ENCODE data around the gene TMEM17.
"Not testable (repeated sequence)": the region's sequence is repeated elsewhere in the genome, so short reads cannot be mapped to it uniquely, and the experiment has no call there.

Gene TMEM17

GRCh38 chr2:62505750-62506420 is at the start of gene TMEM17:
TMEM17 (minus strand) TSS chr2:62506195; CDS start chr2:62506129, 66 bp downstream.
- no peak for DNase-seq (ENCODE audit: low read depth)

- no peak for DNase-seq (ENCODE audit: low read depth)
Observed at GRCh38 chr2:62554440-62554839, 48.4 kb upstream of the TMEM17 start.

GRCh38 chr2:62550461-62550860 is 44.5 kb upstream of the TMEM17 start:
- DNase-seq (ENCODE audit: low read depth), result no peak

GRCh38 chr2:62547854-62548253 is 41.9 kb upstream of the TMEM17 start:
- DNase-seq (ENCODE audit: low read depth), result no peak

- no peak for DNase-seq (ENCODE audit: low read depth)
Observed at GRCh38 chr2:62545261-62545660, 39.3 kb upstream of the TMEM17 start.

GRCh38 chr2:62540408-62541168 is 34.6 kb upstream of the TMEM17 start:
- no peak for DNase-seq (ENCODE audit: low read depth)

GRCh38 chr2:62539606-62540407 is 33.8 kb upstream of the TMEM17 start:
- no peak for DNase-seq (ENCODE audit: low read depth)

GRCh38 chr2:62538756-62539155 is 32.8 kb upstream of the TMEM17 start:
- DNase-seq (ENCODE audit: low read depth), result no peak

- no peak for DNase-seq (ENCODE audit: low read depth)
Observed at GRCh38 chr2:62537814-62538213, 31.8 kb upstream of the TMEM17 start.

- no peak for DNase-seq (ENCODE audit: low read depth)
Observed at GRCh38 chr2:62536873-62537547, 31.0 kb upstream of the TMEM17 start.

GRCh38 chr2:62535521-62535920 is 29.5 kb upstream of the TMEM17 start:
- not testable (repeated sequence) for DNase-seq (ENCODE audit: low read depth)

GRCh38 chr2:62531594-62531993 is 25.6 kb upstream of the TMEM17 start:
- DNase-seq (ENCODE audit: low read depth), result no peak

GRCh38 chr2:62529758-62530157 is 23.8 kb upstream of the TMEM17 start:
- no peak for DNase-seq (ENCODE audit: low read depth)

- DNase-seq (ENCODE audit: low read depth), result no peak
Observed at GRCh38 chr2:62527478-62528210, 21.6 kb upstream of the TMEM17 start.

GRCh38 chr2:62526531-62527381 is 20.8 kb upstream of the TMEM17 start:
- DNase-seq (ENCODE audit: low read depth), result no peak

- DNase-seq (ENCODE audit: low read depth), result no peak
Observed at GRCh38 chr2:62525549-62526269, 19.7 kb upstream of the TMEM17 start.

- no peak for DNase-seq (ENCODE audit: low read depth)
Observed at GRCh38 chr2:62524293-62524941, 18.4 kb upstream of the TMEM17 start.

GRCh38 chr2:62521061-62521460 is 15.1 kb upstream of the TMEM17 start:
- not testable (repeated sequence) for DNase-seq (ENCODE audit: low read depth)

- no peak for DNase-seq (ENCODE audit: low read depth)
Observed at GRCh38 chr2:62512384-62512783, 6.4 kb upstream of the TMEM17 start.

All from activated T-helper 1 cell treated with Interleukin-2 at 50 U/mL for 16 hours (primary cell).